ENCODE results near the gene LHPP. TPM values are rescaled to one million over a fixed set of nuclear protein-coding genes. Genes with fewer than 3 reads are reported as not detected.

The LHPP gene
- total RNA-seq, 1 experiment from 2014 or later: 24.7 TPM

GRCh38 chr10:124574456-124575070 is 112.9 kb downstream of the LHPP start:
- no peak overlapping the region for H2AFZ ChIP-seq
- POLR2A ChIA-PET (ENCODE audit: unreplicated experiment): interaction anchor here (0.5 kb wide), 1 partner anchor 39 kb away, joined by 18 read pairs; no protein-coding TSS in a partner anchor
- BruUV-seq (replicated peaks): no TSS peak

GRCh38 chr10:124575107-124576035 is 113.7 kb downstream of the LHPP start:
- CTCF ChIA-PET: no interaction called here
- Histone ChIP-seq H3K9me3 (ENCODE audit: insufficient read depth, low read depth) (no peaks in the 10 kb centered on the region), H2AFZ (no peak overlapping the region), H3K4me2 (no peak overlapping the region), H3K36me3 (ENCODE audit: low read depth) (no peaks in the 10 kb centered on the region), H3K27me3 (ENCODE audit: insufficient read depth, low read depth) (no peaks in the 10 kb centered on the region), H3K4me3 (no peak overlapping the region), H3K4me1 (replicated peaks; ENCODE audit: insufficient read depth) (no peaks in the 10 kb centered on the region), H3K27ac (no peak overlapping the region), H3K79me2 (ENCODE audit: low read depth) (no peaks in the 10 kb centered on the region), H3K9me2 (ENCODE audit: insufficient read depth) (no peaks in the 10 kb centered on the region), H4K20me1 (ENCODE audit: insufficient read depth) (no peaks in the 10 kb centered on the region), H3F3A (ENCODE audit: insufficient read depth, low read depth) (no peaks in the 10 kb centered on the region)
- no peak for DNase-seq
- BruUV-seq (replicated peaks): no TSS peak
- POLR2A ChIA-PET (ENCODE audit: unreplicated experiment): interaction anchor here (0.5 kb wide), 1 partner anchor 39 kb away, joined by 18 read pairs; no protein-coding TSS in a partner anchor
- TF ChIP-seq EZH2 (IDR thresholded peaks at IDR 0.05; ENCODE audit: low read depth) (no peak), CTCF (conservative IDR thresholded peaks at IDR 0.05) (no peak)
- intact Hi-C loops (cut with micrococcal nuclease; ENCODE audit: unreplicated experiment): no loop called here

More at GRCh38 chr10:124574456-124575070, 112.9 kb downstream of the LHPP start:
- Histone ChIP-seq H3K9me3 (ENCODE audit: insufficient read depth, low read depth) (no peaks in the 10 kb centered on the region), H3F3A (ENCODE audit: insufficient read depth, low read depth) (no peaks in the 10 kb centered on the region), H4K20me1 (ENCODE audit: insufficient read depth) (no peaks in the 10 kb centered on the region), H3K9me2 (ENCODE audit: insufficient read depth) (no peaks in the 10 kb centered on the region), H3K27me3 (ENCODE audit: insufficient read depth, low read depth) (no peaks in the 10 kb centered on the region), H3K4me1 (replicated peaks; ENCODE audit: insufficient read depth) (no peaks in the 10 kb centered on the region), H3K4me3 (no peak overlapping the region), H3K4me2 (no peak overlapping the region), H3K36me3 (ENCODE audit: low read depth) (no peaks in the 10 kb centered on the region), H3K27ac (no peak overlapping the region), H3K79me2 (ENCODE audit: low read depth) (no peaks in the 10 kb centered on the region)
- no peak for TF ChIP-seq CTCF (conservative IDR thresholded peaks at IDR 0.05)
- no peak for TF ChIP-seq EZH2 (IDR thresholded peaks at IDR 0.05; ENCODE audit: low read depth)
- DNase-seq: no peak
- intact Hi-C loops (cut with micrococcal nuclease; ENCODE audit: unreplicated experiment): no loop called here
- CTCF ChIA-PET: no interaction called here

- ChIA-PET POLR2A (ENCODE audit: unreplicated experiment) (interaction anchor here (0.7 kb wide), 1 partner anchor 66 kb away, joined by 4 read pairs; no protein-coding TSS in a partner anchor), CTCF (no interaction called here)
- no peak overlapping the region for H2AFZ ChIP-seq
- no peak for DNase-seq
- H3K79me2 ChIP-seq (ENCODE audit: low read depth): no peaks in the 10 kb centered on the region
- TF ChIP-seq EZH2 (IDR thresholded peaks at IDR 0.05; ENCODE audit: low read depth): no peak
- TF ChIP-seq CTCF (conservative IDR thresholded peaks at IDR 0.05): no peak
- no peaks in the 10 kb centered on the region for H3K9me3 ChIP-seq (ENCODE audit: insufficient read depth, low read depth)
- BruUV-seq (replicated peaks): no TSS peak
- H3K4me3 ChIP-seq: no peak overlapping the region
- no peaks in the 10 kb centered on the region for H4K20me1 ChIP-seq (ENCODE audit: insufficient read depth)
- no peaks in the 10 kb centered on the region for H3K4me1 ChIP-seq (replicated peaks; ENCODE audit: insufficient read depth)
- intact Hi-C loops (cut with micrococcal nuclease; ENCODE audit: unreplicated experiment): no loop called here
- no peaks in the 10 kb centered on the region for H3K36me3 ChIP-seq (ENCODE audit: low read depth)
- no peak overlapping the region for H3K4me2 ChIP-seq
- no peaks in the 10 kb centered on the region for H3K9me2 ChIP-seq (ENCODE audit: insufficient read depth)
- H3K27ac ChIP-seq: no peak overlapping the region
- no peaks in the 10 kb centered on the region for H3F3A ChIP-seq (ENCODE audit: insufficient read depth, low read depth)
- no peaks in the 10 kb centered on the region for H3K27me3 ChIP-seq (ENCODE audit: insufficient read depth, low read depth)
Measured at GRCh38 chr10:124576526-124577420, 115.2 kb downstream of the LHPP start.
